HG03045 (cell line): ENCODE data around the gene NPY4R2.
"Not testable (repeated sequence)": the region's sequence is repeated elsewhere in the genome, so short reads cannot be mapped to it uniquely, and the experiment has no call there.

Experiments used
- ATAC-seq: cut with Tn5 transposase; IDR thresholded peaks from one replicate; pipeline ENCODE4 v1.9.1; 2021; ENCODE audit warnings: mild to moderate bottlenecking, moderate library complexity; ENCODE audit not compliant: unreplicated experiment

Gene NPY4R2

GRCh38 chr10:47918475-47918874, at the start of gene NPY4R2:
Gene NPY4R2, plus strand, starts transcription at chr10:47918662. Its CDS starts 3,326 bp downstream, at chr10:47921988.
- not testable (repeated sequence) for ATAC-seq

- ATAC-seq: not testable (repeated sequence)
Observed at GRCh38 chr10:47870887-47871286, 47.6 kb upstream of the NPY4R2 start.

GRCh38 chr10:47871485-47872180, 46.8 kb upstream of the NPY4R2 start:
- not testable (repeated sequence) for ATAC-seq

- not testable (repeated sequence) for ATAC-seq
Observed at GRCh38 chr10:47872236-47872635, 46.2 kb upstream of the NPY4R2 start.

- ATAC-seq: not testable (repeated sequence)
Observed at GRCh38 chr10:47884239-47884638, 34.2 kb upstream of the NPY4R2 start.

- not testable (repeated sequence) for ATAC-seq
Observed at GRCh38 chr10:47884934-47885333, 33.5 kb upstream of the NPY4R2 start.

- not testable (repeated sequence) for ATAC-seq
Observed at GRCh38 chr10:47886356-47886755, 32.1 kb upstream of the NPY4R2 start.

GRCh38 chr10:47886827-47887226, 31.6 kb upstream of the NPY4R2 start:
- ATAC-seq: not testable (repeated sequence)

GRCh38 chr10:47890737-47891136, 27.7 kb upstream of the NPY4R2 start:
- ATAC-seq: not testable (repeated sequence)

- not testable (repeated sequence) for ATAC-seq
Observed at GRCh38 chr10:47892494-47893261, 25.8 kb upstream of the NPY4R2 start.

GRCh38 chr10:47894571-47894970, 23.9 kb upstream of the NPY4R2 start:
- not testable (repeated sequence) for ATAC-seq

GRCh38 chr10:47897813-47898212, 20.6 kb upstream of the NPY4R2 start:
- not testable (repeated sequence) for ATAC-seq

GRCh38 chr10:47909333-47909732, 9.1 kb upstream of the NPY4R2 start:
- not testable (repeated sequence) for ATAC-seq

GRCh38 chr10:47910486-47910885, 8.0 kb upstream of the NPY4R2 start:
- ATAC-seq: not testable (repeated sequence)

- not testable (repeated sequence) for ATAC-seq
Observed at GRCh38 chr10:47914052-47914451, 4.4 kb upstream of the NPY4R2 start.

- ATAC-seq: not testable (repeated sequence)
Observed at GRCh38 chr10:47915849-47916548, 2.5 kb upstream of the NPY4R2 start.

- ATAC-seq: not testable (repeated sequence)
Observed at GRCh38 chr10:47920610-47921009, 2.1 kb downstream of the NPY4R2 start.

- ATAC-seq: not testable (repeated sequence)
Observed at GRCh38 chr10:47922503-47922902, 4.0 kb downstream of the NPY4R2 start.

- ATAC-seq: not testable (repeated sequence)
Observed at GRCh38 chr10:47924628-47925027, 6.2 kb downstream of the NPY4R2 start.

- not testable (repeated sequence) for ATAC-seq
Observed at GRCh38 chr10:47927147-47927916, 8.9 kb downstream of the NPY4R2 start.
